Frontal cortex (tissue), 4 donors: Measurements from ENCODE around the gene DMAC2. TPM values are rescaled to one million over a fixed set of nuclear protein-coding genes. Genes with fewer than 3 reads are reported as not detected.
"Not testable (repeated sequence)": the region's sequence is repeated elsewhere in the genome, so short reads cannot be mapped to it uniquely, and the experiment has no call there.

Experiments used
- DNase-seq, 2 donors: peaks; one replicate each; pipeline ENCODE4 v3.0.0; 2012; ENCODE audit warnings: low spot score in 2 of 2
- FAIRE-seq: peaks from 2 replicates; lab custom pipeline; 2012; peaks lifted over from hg19 to GRCh38; lab: Jason Lieb, UNC
- total RNA-seq: library from RNA; depleted of rRNA; stranded (reverse); fragments of >200 nt; gene quantifications from one replicate; pipeline ENCODE4 v1.2.3, GENCODE V29; 2014
- donor health status: control.
- donor health status: control.
- donor health status: control.

Gene DMAC2
- total RNA-seq, 1 donor from 2014 or later: 15.5 TPM

GRCh38 chr19:41425174-41426115, 14.3 kb downstream of the DMAC2 start:
- no peak for FAIRE-seq
- DNase-seq: no peak

- DNase-seq (no peak), FAIRE-seq (no peak)
These were observed 15.2 kb downstream of the DMAC2 start for GRCh38 chr19:41424335-41425173.

- FAIRE-seq (no peak), DNase-seq (no peak)
These were observed 16.8 kb downstream of the DMAC2 start for GRCh38 chr19:41422955-41423354.

GRCh38 chr19:41422456-41422855, 17.3 kb downstream of the DMAC2 start:
- FAIRE-seq (no peak), DNase-seq (no peak)

GRCh38 chr19:41421973-41422372, 17.7 kb downstream of the DMAC2 start:
- DNase-seq (no peak), FAIRE-seq (no peak)

GRCh38 chr19:41421314-41421713, 18.4 kb downstream of the DMAC2 start:
- FAIRE-seq (no peak), DNase-seq (no peak)

- no peak for DNase-seq
- FAIRE-seq: no peak
These were observed 19.4 kb downstream of the DMAC2 start for GRCh38 chr19:41420101-41420880.

- FAIRE-seq: no peak
- DNase-seq: no peak
These were observed 23.5 kb downstream of the DMAC2 start for GRCh38 chr19:41416194-41416674.

GRCh38 chr19:41415154-41415571, 24.5 kb downstream of the DMAC2 start:
- no peak for FAIRE-seq
- DNase-seq: no peak

- DNase-seq (no peak), FAIRE-seq (no peak)
These were observed 25.3 kb downstream of the DMAC2 start for GRCh38 chr19:41414461-41414860.

- DNase-seq (no peak), FAIRE-seq (no peak)
These were observed 25.8 kb downstream of the DMAC2 start for GRCh38 chr19:41413947-41414346.

- DNase-seq (no peak), FAIRE-seq (no peak)
These were observed 26.8 kb downstream of the DMAC2 start for GRCh38 chr19:41412953-41413352.

GRCh38 chr19:41411968-41412265, 27.8 kb downstream of the DMAC2 start:
- DNase-seq: peak; percentile 44 to 66
- no peak for FAIRE-seq

- no peak for DNase-seq
- FAIRE-seq: no peak
These were observed 28.4 kb downstream of the DMAC2 start for GRCh38 chr19:41411100-41411967.

GRCh38 chr19:41410336-41411054, 29.2 kb downstream of the DMAC2 start:
- FAIRE-seq (no peak), DNase-seq (no peak)

- DNase-seq (no peak), FAIRE-seq (no peak)
These were observed 30.4 kb downstream of the DMAC2 start for GRCh38 chr19:41409288-41409687.

GRCh38 chr19:41408846-41409245, 30.9 kb downstream of the DMAC2 start:
- FAIRE-seq, DNase-seq: not testable (repeated sequence)

- DNase-seq (no peak), FAIRE-seq (no peak)
These were observed 31.5 kb downstream of the DMAC2 start for GRCh38 chr19:41408256-41408655.
